Astrocyte of the spinal cord (primary cell): ENCODE results near the gene RAB37.

Experiments used
- DNase-seq: peaks from one replicate; pipeline ENCODE4 v3.0.0; 2011; ENCODE audit warnings: low read depth, low spot score
- H3K4me3 ChIP-seq: 2 replicates; pipeline ENCODE4 v1.5.1; 2011; ENCODE audit warnings: low read depth, mild to moderate bottlenecking, low read length, moderate library complexity
- CTCF ChIP-seq: IDR thresholded peaks from 2 replicates; pipeline ENCODE4 v1.5.1; 2012; ENCODE audit warnings: low read depth, mild to moderate bottlenecking, low read length, inconsistent platforms
- in situ Hi-C: cut with HindIII; loops from 2 replicates; pipeline ENCODE4 v1.10.0; 2017; ENCODE audit warnings: low sequenced_read_pairs

RAB37 gene

GRCh38 chr17:74778960-74779359, 41.9 kb downstream of the RAB37 start:
- no peak overlapping the region for H3K4me3 ChIP-seq
- in situ Hi-C loops: no loop called here
- no peak for DNase-seq

GRCh38 chr17:74779501-74779900, 42.4 kb downstream of the RAB37 start:
- no peak overlapping the region for H3K4me3 ChIP-seq
- no peak for TF ChIP-seq CTCF
- no peak for DNase-seq
- in situ Hi-C loops: no loop called here

More at GRCh38 chr17:74778960-74779359, 41.9 kb downstream of the RAB37 start:
- no peak for TF ChIP-seq CTCF

GRCh38 chr17:74779948-74780400, 42.9 kb downstream of the RAB37 start:
- no peak for TF ChIP-seq CTCF
- no peak for DNase-seq
- in situ Hi-C loops: no loop called here
- no peak overlapping the region for H3K4me3 ChIP-seq

DNA sequence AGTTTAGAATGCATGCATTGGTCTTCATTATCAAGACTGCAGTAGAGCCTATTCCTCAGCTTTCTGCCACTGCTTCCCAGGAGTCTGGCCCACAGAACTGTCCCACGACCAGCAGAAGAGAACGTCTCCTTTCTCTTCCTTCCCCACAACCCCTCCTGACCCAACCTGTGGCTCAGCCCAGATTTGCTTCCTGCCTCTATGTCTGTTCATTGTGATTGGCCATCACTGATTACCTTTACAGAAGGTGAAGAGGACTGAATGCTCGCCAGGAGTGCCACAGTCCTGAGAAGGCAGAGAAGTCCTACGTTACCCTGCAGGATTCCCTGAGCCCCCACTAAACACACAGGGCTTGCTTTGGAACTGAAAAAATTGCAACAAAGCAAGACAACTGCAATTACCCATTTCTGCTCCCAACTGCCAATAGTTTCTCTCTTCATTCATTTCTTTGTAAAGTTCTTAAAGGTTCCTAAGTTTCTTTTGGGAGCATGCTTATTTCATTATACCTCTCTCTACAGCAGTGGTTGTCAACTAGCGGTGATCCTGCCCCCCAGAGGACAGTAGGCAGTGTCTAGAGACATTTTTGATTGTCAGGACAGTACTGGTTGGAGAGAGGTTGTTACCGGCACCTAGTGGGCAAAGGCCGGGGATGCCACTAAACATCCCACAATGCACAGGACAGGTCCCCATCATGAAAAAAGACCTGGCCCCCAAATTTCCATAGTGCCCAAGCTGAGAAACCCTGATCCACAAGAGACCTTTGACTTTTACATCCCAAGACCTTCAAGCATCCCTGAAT, 43.6 kb downstream of the RAB37 start:
- in situ Hi-C loops: no loop called here
- H3K4me3 ChIP-seq: no peak overlapping the region
- DNase-seq: peak; percentile 17
- TF ChIP-seq CTCF: peak; percentile 50

DNA sequence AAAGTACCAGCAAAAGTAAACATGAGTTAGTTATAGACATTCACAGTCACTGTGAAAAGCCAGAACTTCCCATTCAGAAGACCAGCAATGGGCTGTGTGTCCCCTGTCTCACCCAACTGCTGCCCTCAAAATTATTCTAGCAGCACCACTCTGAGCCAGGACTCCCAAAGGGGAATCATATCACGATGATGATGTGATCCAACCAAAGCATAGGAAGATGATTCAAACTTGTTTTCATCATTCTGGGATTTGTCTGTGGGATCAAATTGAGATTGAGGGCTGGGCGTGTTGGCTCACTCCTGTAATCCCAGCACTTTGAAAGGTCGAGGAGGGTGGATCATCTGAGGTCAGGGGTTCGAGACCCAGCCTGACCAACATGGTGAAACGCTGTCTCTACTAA, 45.5 kb downstream of the RAB37 start:
- TF ChIP-seq CTCF: no peak
- in situ Hi-C loops: no loop called here
- DNase-seq: no peak
- H3K4me3 ChIP-seq: no peak overlapping the region

GRCh38 chr17:74784125-74784810, 47.2 kb downstream of the RAB37 start:
- no peak overlapping the region for H3K4me3 ChIP-seq
- in situ Hi-C loops: no loop called here
- no peak for TF ChIP-seq CTCF
- no peak for DNase-seq
